Fibroblast of skin of back (primary cell): Measurements from ENCODE around the gene OR2M2. TPM values are rescaled to one million over a fixed set of nuclear protein-coding genes. Genes with fewer than 3 reads are reported as not detected.

ENCODE experiments used
- DNase-seq: peaks from one replicate; pipeline ENCODE4 v3.0.0-alpha.2; 2013
- polyA plus RNA-seq, 2 experiments: library from polyadenylated mRNA; unstranded; fragments of 120-200 nt; gene quantifications; one replicate each; pipeline ENCODE4 v1.2.1, GENCODE V29; 2013; ENCODE audit not compliant: insufficient read length in 2 of 2

The OR2M2 gene, protein sequence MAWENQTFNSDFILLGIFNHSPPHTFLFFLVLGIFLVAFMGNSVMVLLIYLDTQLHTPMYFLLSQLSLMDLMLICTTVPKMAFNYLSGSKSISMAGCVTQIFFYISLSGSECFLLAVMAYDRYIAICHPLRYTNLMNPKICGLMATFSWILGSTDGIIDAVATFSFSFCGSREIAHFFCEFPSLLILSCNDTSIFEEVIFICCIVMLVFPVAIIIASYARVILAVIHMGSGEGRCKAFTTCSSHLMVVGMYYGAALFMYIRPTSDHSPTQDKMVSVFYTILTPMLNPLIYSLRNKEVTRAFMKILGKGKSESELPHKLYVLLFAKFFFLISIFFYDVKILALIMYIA
- polyA plus RNA-seq (2013, experiment 1 of 2; ENCODE audit: insufficient read length): not detected
- polyA plus RNA-seq (2013, experiment 2 of 2; ENCODE audit: insufficient read length): not detected

DNA sequence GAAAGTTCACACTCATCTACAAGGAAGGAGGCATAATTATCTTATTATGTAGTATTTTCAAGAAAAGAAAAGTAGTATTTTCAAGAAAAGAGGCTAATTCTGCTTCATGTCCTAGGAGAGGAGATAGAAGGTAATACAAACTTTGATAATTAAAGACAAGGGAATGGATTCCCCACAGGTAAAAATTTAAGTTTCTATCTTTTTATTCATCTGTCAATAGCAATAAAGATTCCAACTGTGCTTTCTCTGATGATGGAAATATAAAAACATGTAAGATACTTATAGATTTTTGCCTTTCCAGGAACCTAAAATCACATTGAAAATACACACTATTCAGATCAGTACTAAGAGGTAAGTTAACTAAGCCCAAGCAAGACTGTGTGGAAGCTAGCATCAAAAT, at the start of gene OR2M2:
Gene OR2M2 (plus strand): TSS at position 301 of the 400 bp plus-strand sequence. CDS start 5,165 bp downstream, outside the sequence.
- DNase-seq: no peak

DNA sequence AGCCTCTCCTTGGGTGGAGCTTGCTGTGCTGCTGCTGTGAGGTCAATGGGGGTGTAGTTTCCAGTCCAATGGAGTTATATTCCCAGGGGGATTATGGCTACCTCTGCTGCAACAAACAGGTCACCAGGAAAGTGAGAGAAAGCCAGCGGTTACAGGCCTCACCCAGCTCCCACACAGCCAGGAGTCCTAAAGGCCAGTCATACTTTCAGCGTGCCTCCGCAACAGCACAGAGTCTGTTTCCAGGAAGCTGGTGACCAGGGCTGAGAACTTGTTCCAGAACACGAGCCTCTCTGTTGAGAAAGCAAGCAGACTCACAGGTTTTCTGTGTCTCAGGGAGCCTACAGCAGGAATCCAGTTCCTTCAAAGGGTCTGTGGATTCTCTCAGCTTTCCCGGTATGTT, 47.0 kb upstream of the OR2M2 start:
- DNase-seq: no peak

DNA sequence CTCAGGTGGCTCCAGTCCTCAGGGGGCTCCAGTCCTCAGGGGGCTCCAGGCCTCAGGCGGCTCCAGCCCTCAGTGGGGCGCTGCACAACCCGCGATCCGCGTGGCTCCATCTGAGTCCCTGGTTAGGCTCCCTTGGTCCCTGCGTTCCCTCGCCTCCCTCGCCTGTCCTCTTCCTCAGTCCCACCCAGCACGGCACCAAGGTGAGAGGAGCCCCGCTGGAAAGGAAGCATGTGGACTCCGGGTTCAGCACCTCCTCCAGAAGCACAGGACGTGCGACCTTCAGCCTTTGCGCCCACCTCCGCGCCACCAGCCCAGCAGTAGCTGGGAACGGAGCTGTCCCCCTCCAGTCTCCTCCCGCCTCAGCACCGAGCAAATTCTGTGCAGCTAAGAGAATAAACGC, 37.8 kb upstream of the OR2M2 start:
- no peak for DNase-seq

DNA sequence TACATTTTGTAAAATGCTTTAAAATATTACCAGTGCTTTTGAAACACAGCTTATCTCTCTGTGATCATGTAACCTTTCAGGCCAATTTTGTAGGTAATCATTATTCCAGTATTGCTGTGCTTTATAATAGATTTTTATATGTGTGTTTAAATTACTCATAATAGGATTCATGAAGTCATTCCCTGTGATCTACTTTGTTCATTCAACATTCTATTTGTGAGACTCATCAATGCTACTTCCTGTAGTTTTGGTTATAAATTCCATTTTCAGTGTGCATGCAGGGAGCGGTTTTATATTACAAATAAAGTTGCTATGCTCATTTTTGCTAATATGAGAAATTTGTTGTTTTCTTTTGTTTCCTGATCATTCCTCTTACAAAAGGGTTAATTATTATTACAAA, 33.8 kb upstream of the OR2M2 start:
- peak; percentile 46 for DNase-seq

DNA sequence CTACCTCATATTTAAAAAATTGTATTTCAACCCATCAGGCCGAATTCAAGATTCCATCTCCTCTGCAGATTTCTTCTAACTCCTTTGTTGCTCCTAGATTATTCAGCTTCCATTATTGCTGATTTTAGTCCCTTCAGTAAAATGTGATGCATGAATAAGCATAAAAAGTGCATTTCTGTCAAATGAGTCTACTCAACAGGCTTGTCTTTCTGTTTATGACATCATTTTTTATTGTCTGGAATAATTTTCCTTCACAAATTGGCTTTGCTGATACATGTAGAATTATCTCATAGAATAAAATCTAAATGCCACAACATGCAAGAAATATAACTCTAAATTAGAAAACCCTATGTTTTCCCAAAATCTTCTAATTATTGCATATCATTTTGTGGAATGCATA, 31.3 kb upstream of the OR2M2 start:
- peak; percentile 7 for DNase-seq

DNA sequence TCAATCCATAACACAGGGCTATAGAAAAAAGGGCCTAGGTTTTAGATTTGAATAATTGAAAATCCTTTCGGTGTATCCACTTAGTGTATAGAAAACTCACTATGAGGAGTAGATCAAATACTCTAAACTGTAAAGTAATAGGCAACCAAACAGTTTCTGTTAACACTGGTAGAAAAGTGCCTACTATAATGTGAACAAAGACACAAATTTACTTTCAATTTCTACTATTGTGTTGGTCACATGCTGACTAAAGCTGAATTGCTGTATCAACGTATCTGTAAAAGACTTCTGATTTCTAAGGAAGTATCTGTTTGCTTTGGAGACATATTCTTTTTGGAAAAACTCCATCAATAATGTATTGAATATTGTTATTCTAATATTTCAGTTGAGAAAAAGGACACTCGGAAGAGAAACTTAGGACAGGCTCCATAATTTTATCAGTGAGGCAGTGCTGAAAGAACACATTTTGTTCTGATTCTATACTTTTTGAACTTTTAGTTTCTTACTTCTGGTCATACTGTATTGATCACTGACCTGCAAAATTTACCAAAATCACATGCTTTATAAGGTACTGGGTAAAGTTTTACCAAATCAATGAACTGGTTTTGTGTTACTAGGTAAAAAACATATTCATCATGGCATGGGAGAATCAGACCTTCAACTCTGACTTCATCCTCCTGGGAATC, 30.0 kb upstream of the OR2M2 start, which contains the start of gene OR2M5:
Gene OR2M5 (plus strand): TSS at position 636 of the 686 bp plus-strand sequence. CDS start 0 bp downstream, at position 636.
- no peak for DNase-seq

DNA sequence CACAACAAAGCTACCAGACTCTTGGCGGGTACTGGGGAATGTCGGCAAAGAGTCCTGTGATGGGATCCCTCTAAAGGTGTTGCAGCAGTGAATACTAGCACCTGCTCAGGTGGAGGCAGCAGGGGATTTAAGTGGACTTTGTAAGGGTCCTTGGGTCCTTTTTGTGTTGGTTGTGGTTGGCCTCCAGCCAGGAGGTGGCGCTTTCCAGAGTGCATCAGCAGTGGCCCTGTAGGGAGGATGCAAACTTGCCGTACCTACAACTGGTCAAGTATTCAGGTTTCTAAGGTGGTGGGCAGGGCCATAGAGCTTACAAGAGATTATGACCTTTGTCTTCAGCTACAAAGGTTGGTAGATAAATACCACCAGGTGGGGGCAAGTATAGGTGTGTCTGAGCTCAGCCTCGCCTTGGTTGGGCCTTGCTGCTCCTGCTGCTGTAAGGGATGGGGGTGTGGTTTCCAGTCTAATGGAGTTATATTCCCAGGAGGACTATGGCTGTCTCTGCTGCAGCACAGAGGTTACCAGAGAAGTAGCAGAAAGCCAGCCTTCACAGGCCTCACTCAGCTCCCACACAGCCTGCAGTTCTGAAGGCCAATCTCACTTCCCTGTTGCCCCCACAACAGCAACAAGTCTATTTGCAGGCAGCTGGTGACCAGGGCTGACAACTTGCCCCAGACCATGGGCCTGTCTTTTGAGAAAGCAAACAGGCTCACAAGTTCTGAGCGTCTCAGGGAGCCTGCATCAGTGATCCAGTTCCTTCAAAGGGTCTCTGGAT, 22.4 kb upstream of the OR2M2 start:
- no peak for DNase-seq

DNA sequence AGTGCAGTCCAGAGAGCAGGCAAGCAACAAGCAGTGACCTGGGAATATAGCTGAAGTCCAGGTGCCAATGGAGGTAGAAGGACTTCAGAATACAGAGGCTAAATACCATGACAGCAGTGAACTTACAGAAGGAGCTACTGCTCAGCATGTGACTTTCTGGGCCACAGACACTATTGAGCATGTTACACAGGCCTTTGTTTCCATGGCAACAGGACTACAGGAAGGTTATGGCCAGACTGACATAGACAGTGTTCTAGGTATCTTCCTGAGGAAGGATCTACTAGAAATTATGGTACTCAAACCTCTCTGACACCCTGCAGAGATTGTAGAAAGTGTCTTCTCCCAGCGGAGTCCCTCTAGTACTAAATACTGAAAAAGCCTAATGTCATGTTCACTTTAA, 18.7 kb upstream of the OR2M2 start:
- no peak for DNase-seq

DNA sequence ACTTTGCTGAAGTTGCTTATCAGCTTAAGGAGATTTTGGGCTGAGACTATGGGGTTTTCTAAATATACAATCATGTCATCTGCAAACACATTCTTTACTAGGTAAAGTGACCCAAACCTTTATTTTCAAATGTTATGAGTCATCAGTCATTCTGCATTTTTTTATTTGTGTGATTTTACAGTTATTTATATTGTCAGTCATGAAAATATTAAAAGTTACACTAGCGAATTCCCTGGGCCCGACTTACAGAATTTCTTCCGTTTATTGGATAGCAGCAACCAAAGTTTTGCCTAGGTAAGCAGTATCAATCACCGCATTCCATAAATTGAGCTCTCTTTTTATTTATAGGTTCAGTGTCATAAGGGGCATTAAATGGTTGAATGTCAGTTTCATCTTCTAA, 15.9 kb upstream of the OR2M2 start:
- no peak for DNase-seq

DNA sequence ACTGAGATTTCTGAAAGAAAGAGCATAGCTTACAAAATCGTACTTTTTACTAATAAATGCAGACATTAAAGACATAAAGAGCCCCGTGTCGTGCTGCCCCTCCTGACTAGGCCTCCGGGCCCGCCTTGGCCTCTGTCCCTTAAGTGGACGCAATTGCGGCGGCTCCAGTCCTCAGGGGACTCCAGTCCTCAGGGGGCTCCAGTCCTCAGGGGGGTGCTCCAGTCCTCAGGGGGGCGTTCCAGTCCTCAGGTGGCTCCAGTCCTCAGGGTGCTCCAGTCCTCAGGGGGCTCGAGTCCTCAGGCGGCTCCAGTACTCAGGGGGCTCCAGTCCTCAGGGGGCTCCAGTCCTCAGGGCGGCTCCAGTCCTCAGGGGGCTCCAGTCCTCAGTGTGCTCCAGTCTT, 10.6 kb upstream of the OR2M2 start:
- no peak for DNase-seq

DNA sequence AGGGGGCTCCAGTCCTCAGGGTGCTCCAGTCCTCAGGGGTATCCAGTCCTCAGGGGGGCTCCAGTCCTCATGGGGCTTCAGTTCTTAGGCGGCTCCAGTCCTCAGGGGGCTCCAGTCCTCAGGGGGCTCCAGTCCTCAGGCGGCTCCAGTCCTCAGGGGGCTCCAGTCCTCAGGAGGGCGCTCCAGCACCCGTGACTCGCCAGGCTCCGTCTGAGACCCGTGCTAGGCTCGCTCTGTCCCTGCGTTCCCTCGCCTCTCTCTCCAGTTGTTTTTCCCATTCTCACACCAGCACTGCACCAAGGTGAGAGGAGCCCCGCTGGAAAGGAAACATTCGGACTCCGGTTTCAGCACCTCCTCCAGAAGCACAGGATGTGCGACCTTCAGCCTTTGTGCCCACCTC, 9.4 kb upstream of the OR2M2 start:
- DNase-seq: no peak

DNA sequence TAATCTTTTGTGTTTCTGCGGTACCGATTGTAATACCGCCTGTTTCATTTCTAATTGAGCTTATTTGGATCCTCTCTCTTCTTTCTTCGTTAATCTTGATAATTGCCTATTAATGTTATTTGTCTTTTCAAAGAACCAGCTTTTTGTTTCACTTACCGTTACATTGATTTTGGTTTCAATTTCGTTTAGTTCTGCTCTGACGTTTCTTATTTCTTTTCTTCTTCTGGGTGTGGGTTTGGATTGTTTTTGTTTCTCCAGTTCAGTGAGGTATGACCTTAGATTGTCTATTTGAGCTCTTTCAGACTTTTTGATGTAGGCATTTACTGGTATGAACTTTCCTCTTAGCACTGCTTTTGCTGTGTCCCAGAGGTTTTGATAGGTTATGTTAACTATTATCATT, 9.4 kb downstream of the OR2M2 start:
- no peak for DNase-seq

DNA sequence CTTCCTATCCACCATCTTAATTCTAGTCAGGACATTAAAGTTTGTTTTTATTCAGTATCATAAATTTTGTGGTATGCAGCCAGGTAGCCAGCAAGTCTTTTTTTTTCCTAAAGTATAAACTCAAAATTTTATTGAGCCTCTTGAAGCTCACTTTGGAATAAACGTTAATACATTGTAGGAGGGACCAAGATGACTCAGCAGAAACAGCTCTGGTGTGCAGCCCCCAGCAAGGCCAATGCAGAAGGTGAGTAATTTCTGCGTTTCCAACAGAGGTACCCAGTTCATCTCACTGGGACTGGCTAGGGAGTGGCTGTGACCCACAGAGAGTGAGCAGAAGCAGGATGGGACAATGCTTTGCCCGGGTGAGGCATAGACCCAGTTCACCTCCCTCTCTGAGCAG, 12.7 kb downstream of the OR2M2 start:
- DNase-seq: no peak

DNA sequence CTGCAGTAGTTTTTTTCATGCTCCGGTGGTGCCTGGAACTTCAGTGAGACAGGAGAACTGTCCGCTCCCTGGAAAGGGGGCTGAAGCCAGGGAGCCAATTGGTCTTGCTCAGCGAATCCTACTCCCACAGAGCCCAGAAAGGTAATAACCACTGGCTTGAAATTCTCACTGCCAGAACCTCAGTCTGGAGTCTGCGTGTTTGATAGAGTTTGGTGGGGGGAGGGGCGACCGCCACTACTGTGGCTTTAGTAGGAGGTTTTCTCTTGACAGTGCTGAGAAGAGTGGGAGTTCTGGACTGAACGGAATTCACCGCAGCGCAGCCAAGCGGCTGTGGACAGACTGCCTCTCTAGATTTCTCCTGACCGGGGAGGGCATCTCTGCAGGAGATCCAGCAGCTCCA, 14.4 kb downstream of the OR2M2 start:
- DNase-seq: no peak

DNA sequence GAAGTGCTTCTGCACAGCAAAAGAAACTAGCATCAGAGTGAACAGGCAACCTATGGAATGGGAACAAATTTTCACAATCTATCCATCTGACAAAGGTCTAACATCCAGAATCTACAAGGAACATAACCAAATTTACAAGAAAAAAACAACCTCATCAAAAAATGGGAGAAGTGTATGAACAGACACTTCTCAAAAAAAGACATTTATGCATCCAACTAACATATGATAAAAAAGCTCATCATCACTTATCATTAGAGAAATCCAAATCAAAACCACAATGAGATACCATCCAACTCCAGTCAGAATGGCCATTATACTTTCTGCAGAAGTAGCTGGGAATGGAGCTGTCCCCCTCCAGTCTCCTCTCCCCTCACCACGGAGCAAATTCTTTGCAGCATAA, 19.5 kb downstream of the OR2M2 start:
- DNase-seq: no peak

DNA sequence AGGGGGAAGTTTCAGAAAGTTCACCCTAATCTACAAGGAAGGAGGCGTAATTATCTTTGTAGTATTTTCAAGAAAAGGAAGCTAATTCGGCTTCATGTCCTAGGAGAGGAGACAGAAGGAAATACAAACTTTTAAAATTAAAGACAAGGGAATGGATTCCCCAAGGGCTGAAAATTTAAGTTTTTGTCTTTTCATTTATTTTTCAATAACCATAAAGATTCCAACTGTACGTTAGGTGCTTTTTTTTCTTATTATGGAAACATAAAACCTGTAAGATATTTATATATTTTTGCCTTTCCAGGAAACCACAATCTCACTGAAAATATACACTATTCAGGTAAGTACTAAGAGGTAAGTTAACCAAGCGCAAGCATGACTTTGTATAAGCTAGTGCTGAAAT, 22.3 kb downstream of the OR2M2 start, which contains the start of gene OR2M3:
Gene OR2M3 (plus strand): TSS at position 301 of the 400 bp plus-strand sequence. CDS start 5,803 bp downstream, outside the sequence.
- DNase-seq: no peak

DNA sequence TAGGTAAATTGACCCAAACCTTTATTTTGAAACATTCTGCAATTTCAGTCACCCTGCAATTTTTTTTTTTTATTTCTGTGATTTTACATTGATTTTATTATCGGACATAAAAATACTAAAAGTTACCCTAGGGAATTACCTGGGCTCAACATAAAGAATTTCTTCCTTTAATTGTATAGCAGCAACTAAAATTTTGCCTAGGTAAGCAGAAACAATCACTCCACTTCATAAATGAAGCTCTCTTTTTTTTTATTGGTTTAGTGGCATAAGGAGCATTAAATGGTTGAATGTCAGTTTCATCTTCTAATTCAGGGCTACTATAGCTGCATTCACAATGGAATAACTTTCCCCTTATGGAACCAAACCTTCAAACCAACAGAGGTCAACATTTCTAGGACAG, 41.3 kb downstream of the OR2M2 start:
- DNase-seq: no peak

DNA sequence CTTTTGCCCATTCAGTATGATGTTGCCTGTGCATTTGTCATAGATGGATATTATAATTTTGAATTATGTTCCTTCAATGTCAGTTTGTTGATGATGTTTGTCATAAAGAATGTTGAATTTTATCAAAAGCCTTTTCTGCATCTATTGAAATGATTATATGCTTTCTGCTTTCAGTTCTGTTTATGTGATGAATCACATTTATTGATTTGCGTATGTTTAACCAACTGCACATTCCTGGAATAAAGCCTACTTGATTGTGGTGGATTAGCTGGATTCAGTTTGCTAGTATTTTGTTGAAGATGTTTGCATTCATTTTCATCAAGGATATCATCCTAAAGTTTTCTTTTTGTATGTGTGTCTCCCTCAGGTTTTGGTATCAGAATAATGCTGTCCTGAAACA, 50.9 kb downstream of the OR2M2 start:
- no peak for DNase-seq

DNA sequence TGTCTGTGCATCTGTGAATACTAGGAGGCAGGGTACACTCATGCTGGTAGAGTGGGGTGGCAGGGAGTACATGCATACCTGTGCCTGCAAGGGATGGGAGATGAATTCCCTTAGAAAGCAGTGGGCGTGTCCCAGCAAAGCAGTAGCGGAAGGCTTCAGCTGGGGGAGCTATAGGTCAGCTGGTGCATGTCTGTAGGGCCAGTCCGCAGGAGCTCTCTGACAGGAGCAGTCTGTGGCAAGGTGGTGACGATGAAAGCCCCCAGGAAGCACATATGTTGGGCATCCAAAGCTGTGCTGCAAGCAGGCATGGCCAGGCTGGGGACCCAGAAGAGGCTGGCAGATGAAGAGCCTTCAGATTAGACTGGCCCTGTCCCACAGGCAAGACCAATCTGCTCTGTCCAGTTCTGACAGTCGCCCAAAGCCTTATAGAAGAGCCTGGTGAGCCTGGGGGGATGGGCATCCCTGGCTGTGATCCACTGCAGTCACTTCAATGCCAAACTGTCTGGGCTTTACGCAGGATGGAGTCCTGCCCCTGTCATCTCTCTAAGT, 54.8 kb downstream of the OR2M2 start:
- no peak for DNase-seq
